ENCODE measurements around the gene DIAPH2. TPM values are rescaled to one million over a fixed set of nuclear protein-coding genes. Genes with fewer than 3 reads are reported as not detected.
A peak's percentile ranks its signal among the peaks of the same experiment; 100 is the strongest.
"Not testable (repeated sequence)": the region's sequence is repeated elsewhere in the genome, so short reads cannot be mapped to it uniquely, and the experiment has no call there.

The DIAPH2 gene
- total RNA-seq, 2 donors from 2014 or later: 6.8 to 8.1 TPM

- H3K9me3 Mint-ChIP-seq: no peaks in the 10 kb centered on the region
- H3K27ac Mint-ChIP-seq: no peak overlapping the region
- ATAC-seq: no peak
- no peaks in the 10 kb centered on the region for H3K36me3 Mint-ChIP-seq
- DNase-seq (ENCODE audit: low spot score in 2 of 2): no peak
Observed at GRCh38 chrX:97380200-97380599, 695.6 kb downstream of the DIAPH2 start.

DNA sequence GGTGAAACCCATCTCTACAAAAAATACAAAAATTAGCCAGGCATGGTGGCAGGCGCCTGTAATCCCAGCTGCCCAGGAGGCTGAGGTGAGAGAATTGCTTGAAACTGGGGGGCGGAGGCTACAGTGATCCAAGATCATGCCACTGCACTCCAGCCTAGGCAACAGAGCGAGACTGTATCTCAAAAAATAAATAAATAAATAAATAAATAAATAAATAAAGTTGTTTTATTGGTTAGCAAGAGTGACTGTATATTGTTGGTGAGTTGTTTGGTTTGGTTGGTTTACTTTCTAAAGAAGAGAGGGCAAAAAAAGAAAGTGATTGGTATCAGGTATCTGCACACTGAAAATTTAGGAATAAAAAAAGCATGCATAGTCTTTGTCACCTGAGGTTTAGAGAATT is 700.0 kb downstream of the DIAPH2 start:
- Mint-ChIP-seq H3K36me3 (no peaks in the 10 kb centered on the region), H3K27ac (no peak overlapping the region), H3K9me3 (no peaks in the 10 kb centered on the region)
- ATAC-seq (no peak), DNase-seq (ENCODE audit: low spot score in 2 of 2) (no peak)

GRCh38 chrX:97387004-97387403 is 702.4 kb downstream of the DIAPH2 start:
- no peaks in the 10 kb centered on the region for H3K36me3 Mint-ChIP-seq
- H3K27ac Mint-ChIP-seq: no peak overlapping the region
- no peak for ATAC-seq
- DNase-seq (ENCODE audit: low spot score in 2 of 2): no peak
- H3K9me3 Mint-ChIP-seq: no peaks in the 10 kb centered on the region

- Mint-ChIP-seq H3K27ac (peak overlapping the region; percentile 27 to 72), H3K36me3 (no peaks in the 10 kb centered on the region), H3K9me3 (no peaks in the 10 kb centered on the region)
- peak in 1 of 2 donors; percentile 71 for ATAC-seq
- no peak for DNase-seq (ENCODE audit: low spot score in 2 of 2)
Observed at GRCh38 chrX:97389761-97390192, 705.1 kb downstream of the DIAPH2 start.

- no peak for ATAC-seq
- no peak for DNase-seq (ENCODE audit: low spot score in 2 of 2)
- no peaks in the 10 kb centered on the region for H3K9me3 Mint-ChIP-seq
- H3K36me3 Mint-ChIP-seq: no peaks in the 10 kb centered on the region
- H3K27ac Mint-ChIP-seq: peak overlapping the region in 1 of 2 donors; percentile 72
Observed at GRCh38 chrX:97397371-97397770, 712.7 kb downstream of the DIAPH2 start.

- Mint-ChIP-seq H3K9me3 (no peaks in the 10 kb centered on the region), H3K27ac (peak overlapping the region; percentile 44 to 72), H3K36me3 (no peaks in the 10 kb centered on the region)
- ATAC-seq (peak; percentile 75 to 83), DNase-seq (ENCODE audit: low spot score in 2 of 2) (no peak)
Observed at GRCh38 chrX:97398030-97398551, 713.4 kb downstream of the DIAPH2 start.

GRCh38 chrX:97399400-97399799 is 714.8 kb downstream of the DIAPH2 start:
- Mint-ChIP-seq H3K9me3 (no peaks in the 10 kb centered on the region), H3K36me3 (no peaks in the 10 kb centered on the region), H3K27ac (peak overlapping the region in 1 of 2 donors; percentile 68)
- no peak for ATAC-seq
- no peak for DNase-seq (ENCODE audit: low spot score in 2 of 2)

GRCh38 chrX:97400492-97400891 is 715.9 kb downstream of the DIAPH2 start:
- no peaks in the 10 kb centered on the region for H3K9me3 Mint-ChIP-seq
- ATAC-seq: no peak
- DNase-seq (ENCODE audit: low spot score in 2 of 2): no peak
- no peak overlapping the region for H3K27ac Mint-ChIP-seq
- no peaks in the 10 kb centered on the region for H3K36me3 Mint-ChIP-seq

DNA sequence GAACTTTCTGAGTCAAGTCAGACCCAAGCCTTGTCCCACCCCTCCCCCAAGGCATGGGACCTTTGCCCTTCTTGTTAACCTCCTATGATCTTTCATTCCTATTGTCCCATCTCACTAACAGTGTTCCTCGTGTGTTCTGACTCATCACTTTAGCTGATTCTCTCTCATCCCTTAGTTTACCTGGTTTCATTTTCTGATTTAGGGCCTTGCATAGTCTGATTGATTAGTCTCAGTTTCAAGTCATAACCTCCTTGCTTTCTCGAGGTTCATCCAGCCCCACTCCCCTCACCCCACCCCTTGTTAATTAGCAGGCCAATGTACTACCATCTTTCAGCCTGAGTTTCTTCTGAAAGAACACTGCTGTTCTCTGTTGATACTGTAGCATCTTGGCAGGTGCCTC is 716.5 kb downstream of the DIAPH2 start:
- DNase-seq (ENCODE audit: low spot score in 2 of 2): peak in 1 of 2 donors; percentile 2
- H3K36me3 Mint-ChIP-seq: no peaks in the 10 kb centered on the region
- peak; percentile 34 to 40 for ATAC-seq
- no peaks in the 10 kb centered on the region for H3K9me3 Mint-ChIP-seq
- H3K27ac Mint-ChIP-seq: peak overlapping the region in 1 of 2 donors; percentile 38

DNA sequence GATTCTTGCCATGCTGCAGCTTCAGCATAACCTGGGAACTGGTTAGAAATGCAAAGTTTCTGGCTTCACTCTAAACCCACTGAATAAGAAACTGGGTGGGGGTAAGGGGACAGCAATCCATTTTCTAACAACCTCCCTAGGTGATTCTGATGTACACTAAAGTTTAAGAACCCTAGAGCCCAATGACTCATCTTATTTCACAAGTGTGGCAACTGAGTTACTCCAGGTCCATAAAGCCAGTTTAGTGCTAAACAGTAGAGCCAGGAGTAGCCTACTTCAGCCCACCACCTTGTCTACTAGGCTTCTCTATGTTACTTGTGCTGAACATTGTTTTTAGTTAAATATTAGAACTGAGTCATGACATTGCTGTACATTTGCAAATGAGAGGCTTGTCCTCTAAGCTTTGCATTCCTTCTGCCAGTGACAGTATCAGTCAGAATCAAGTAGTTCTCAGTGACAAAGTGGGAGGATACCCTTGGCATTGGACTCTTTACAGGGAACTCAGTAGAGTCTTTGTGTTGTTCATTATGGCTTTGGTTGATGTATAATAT is 717.0 kb downstream of the DIAPH2 start:
- DNase-seq (ENCODE audit: low spot score in 2 of 2) (no peak), ATAC-seq (peak in 1 of 2 donors; percentile 5)
- Mint-ChIP-seq H3K9me3 (no peaks in the 10 kb centered on the region), H3K27ac (no peak overlapping the region), H3K36me3 (no peaks in the 10 kb centered on the region)

- no peaks in the 10 kb centered on the region for H3K36me3 Mint-ChIP-seq
- DNase-seq (ENCODE audit: low spot score in 2 of 2) (no peak), ATAC-seq (no peak)
- no peak overlapping the region for H3K27ac Mint-ChIP-seq
- H3K9me3 Mint-ChIP-seq: no peaks in the 10 kb centered on the region
Observed at GRCh38 chrX:97402333-97402732, 717.7 kb downstream of the DIAPH2 start.

- Mint-ChIP-seq H3K36me3 (no peaks in the 10 kb centered on the region), H3K27ac (no peak overlapping the region), H3K9me3 (no peaks in the 10 kb centered on the region)
- DNase-seq (ENCODE audit: low spot score in 2 of 2) (no peak), ATAC-seq (peak; percentile 16 to 67)
Observed at GRCh38 chrX:97402903-97403302, 718.3 kb downstream of the DIAPH2 start.

DNA sequence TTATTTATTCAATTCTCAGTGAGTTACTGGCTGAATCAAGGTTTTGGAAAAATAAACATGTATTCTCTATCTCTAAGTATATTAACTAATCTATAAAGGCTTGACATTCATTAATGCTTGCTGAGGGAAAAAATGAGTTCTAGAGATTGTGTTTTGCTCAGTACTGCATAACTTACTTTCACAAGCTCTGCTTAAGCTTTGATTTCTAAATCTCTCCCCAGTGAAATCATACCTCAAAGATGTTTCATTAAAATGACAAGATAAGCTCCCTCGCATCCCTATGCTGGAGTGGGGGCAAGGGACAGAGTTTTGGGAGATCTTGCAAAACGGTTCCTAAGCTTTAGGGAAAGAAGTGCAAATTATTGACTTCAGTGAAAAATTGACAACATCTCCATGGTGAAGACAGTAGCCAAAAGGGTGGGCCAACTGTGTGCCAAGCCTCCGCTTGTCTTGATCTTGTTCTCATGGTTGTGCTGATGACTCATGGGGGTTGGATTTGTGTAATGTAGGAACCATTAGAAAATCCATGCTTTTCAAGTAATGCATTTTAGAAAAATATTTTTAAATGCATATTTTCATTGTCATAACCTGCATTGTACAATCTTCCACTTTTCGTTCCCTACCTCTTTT is 720.5 kb downstream of the DIAPH2 start:
- Mint-ChIP-seq H3K36me3 (peaks cover 9 to 14% of the 10 kb centered on the region in 2 donors), H3K9me3 (peaks cover 7 to 8% of the 10 kb centered on the region in 2 donors), H3K27ac (no peak overlapping the region)
- DNase-seq (ENCODE audit: low spot score in 2 of 2) (no peak), ATAC-seq (no peak)

- not testable (repeated sequence) for ATAC-seq; DNase-seq (ENCODE audit: low spot score in 2 of 2)
Observed at GRCh38 chrX:97409632-97410415, 725.2 kb downstream of the DIAPH2 start.

GRCh38 chrX:97416461-97416860 is 731.8 kb downstream of the DIAPH2 start:
- H3K36me3 Mint-ChIP-seq: peaks cover 0 to 3% of the 10 kb centered on the region in 2 donors
- DNase-seq (ENCODE audit: low spot score in 2 of 2) (no peak), ATAC-seq (no peak)
- no peak overlapping the region for H3K27ac Mint-ChIP-seq
- H3K9me3 Mint-ChIP-seq: peaks cover 5 to 7% of the 10 kb centered on the region in 2 donors

More at GRCh38 chrX:97409632-97410415, 725.2 kb downstream of the DIAPH2 start:
- H3K27ac Mint-ChIP-seq: not testable (repeated sequence)
- H3K9me3 Mint-ChIP-seq: peaks cover 17 to 21% of the 10 kb centered on the region in 2 donors
- peaks cover 20 to 21% of the 10 kb centered on the region in 2 donors for H3K36me3 Mint-ChIP-seq

- H3K9me3 Mint-ChIP-seq: no peaks in the 10 kb centered on the region
- no peak overlapping the region for H3K27ac Mint-ChIP-seq
- ATAC-seq (no peak), DNase-seq (ENCODE audit: low spot score in 2 of 2) (no peak)
- H3K36me3 Mint-ChIP-seq: peaks cover 0 to 6% of the 10 kb centered on the region in 2 donors
Observed at GRCh38 chrX:97429101-97429500, 744.5 kb downstream of the DIAPH2 start.

GRCh38 chrX:97431281-97431680 is 746.6 kb downstream of the DIAPH2 start:
- no peak for DNase-seq (ENCODE audit: low spot score in 2 of 2)
- Mint-ChIP-seq H3K9me3 (no peaks in the 10 kb centered on the region), H3K36me3 (peaks cover 0 to 6% of the 10 kb centered on the region in 2 donors), H3K27ac (no peak overlapping the region)
- ATAC-seq: no peak

Measured in activated naive CD4-positive, alpha-beta T cell treated with anti-CD3 and anti-CD28 coated beads, Interleukin-2, amount 50 U/mL, for 72 hours (primary cell).